ENCODE measurements around the gene ARID1B.

DNA sequence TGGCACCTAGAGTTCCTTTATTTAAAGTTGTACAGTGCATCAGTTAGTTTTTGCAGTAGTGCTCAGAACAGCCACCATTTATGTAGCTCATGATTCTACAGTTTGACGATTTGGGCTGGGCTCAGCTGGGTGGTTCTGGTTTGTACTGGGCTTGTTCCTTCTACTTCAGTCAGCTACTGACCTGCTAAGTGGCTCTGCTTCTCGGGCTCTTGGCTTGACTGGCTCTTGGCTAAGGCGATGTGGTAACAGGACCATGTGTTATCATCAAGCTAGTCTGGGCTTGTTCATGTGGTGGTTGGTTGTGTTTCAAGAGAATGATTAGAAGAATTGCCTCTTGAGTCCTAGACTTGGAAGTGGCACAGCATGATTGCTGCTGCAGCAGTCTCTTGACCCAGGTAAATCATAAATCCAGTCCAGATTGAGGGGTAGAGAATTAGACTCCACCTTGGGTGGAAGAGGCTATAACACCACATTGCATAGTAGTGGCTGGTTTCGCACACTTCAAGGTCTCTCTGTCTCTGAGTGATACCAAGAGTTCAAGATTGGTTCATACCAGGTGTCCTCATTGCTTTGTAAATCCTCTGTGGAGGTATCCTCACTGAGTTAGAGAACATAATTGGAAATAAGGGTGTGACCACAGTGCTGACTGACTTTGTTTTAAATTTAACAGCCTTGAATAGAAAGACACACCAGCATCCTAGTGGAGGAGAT is 253.0 kb downstream of the ARID1B start:
- TF ChIP-seq KLF16 (tag by site-specific recombination; IDR thresholded peaks at IDR 0.05) (no peak), SP2 (tag by site-specific recombination; IDR thresholded peaks at IDR 0.05) (no peak), ZBTB8A (tag by site-specific recombination; IDR thresholded peaks at IDR 0.05) (no peak), ZNF266 (tag by site-specific recombination; IDR thresholded peaks at IDR 0.05; ENCODE audit: low read depth) (no peak), MYNN (tag by site-specific recombination; IDR thresholded peaks at IDR 0.05; ENCODE audit: borderline replicate concordance) (no peak), ZNF324 (tag by site-specific recombination; IDR thresholded peaks at IDR 0.05) (no peak), HOXD13 (CRISPR knock-in tag; IDR thresholded peaks at IDR 0.05; ENCODE audit: borderline replicate concordance) (no peak), ZNF660 (tag by site-specific recombination; IDR thresholded peaks at IDR 0.05) (no peak), SALL2 (tag by site-specific recombination; IDR thresholded peaks at IDR 0.05; ENCODE audit: borderline replicate concordance) (no peak)
- TF ChIP-seq, protein P1, sequence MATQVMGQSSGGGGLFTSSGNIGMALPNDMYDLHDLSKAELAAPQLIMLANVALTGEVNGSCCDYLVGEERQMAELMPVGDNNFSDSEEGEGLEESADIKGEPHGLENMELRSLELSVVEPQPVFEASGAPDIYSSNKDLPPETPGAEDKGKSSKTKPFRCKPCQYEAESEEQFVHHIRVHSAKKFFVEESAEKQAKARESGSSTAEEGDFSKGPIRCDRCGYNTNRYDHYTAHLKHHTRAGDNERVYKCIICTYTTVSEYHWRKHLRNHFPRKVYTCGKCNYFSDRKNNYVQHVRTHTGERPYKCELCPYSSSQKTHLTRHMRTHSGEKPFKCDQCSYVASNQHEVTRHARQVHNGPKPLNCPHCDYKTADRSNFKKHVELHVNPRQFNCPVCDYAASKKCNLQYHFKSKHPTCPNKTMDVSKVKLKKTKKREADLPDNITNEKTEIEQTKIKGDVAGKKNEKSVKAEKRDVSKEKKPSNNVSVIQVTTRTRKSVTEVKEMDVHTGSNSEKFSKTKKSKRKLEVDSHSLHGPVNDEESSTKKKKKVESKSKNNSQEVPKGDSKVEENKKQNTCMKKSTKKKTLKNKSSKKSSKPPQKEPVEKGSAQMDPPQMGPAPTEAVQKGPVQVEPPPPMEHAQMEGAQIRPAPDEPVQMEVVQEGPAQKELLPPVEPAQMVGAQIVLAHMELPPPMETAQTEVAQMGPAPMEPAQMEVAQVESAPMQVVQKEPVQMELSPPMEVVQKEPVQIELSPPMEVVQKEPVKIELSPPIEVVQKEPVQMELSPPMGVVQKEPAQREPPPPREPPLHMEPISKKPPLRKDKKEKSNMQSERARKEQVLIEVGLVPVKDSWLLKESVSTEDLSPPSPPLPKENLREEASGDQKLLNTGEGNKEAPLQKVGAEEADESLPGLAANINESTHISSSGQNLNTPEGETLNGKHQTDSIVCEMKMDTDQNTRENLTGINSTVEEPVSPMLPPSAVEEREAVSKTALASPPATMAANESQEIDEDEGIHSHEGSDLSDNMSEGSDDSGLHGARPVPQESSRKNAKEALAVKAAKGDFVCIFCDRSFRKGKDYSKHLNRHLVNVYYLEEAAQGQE (tag by site-specific recombination; IDR thresholded peaks at IDR 0.05): no peak
- TF ChIP-seq, protein P2, sequence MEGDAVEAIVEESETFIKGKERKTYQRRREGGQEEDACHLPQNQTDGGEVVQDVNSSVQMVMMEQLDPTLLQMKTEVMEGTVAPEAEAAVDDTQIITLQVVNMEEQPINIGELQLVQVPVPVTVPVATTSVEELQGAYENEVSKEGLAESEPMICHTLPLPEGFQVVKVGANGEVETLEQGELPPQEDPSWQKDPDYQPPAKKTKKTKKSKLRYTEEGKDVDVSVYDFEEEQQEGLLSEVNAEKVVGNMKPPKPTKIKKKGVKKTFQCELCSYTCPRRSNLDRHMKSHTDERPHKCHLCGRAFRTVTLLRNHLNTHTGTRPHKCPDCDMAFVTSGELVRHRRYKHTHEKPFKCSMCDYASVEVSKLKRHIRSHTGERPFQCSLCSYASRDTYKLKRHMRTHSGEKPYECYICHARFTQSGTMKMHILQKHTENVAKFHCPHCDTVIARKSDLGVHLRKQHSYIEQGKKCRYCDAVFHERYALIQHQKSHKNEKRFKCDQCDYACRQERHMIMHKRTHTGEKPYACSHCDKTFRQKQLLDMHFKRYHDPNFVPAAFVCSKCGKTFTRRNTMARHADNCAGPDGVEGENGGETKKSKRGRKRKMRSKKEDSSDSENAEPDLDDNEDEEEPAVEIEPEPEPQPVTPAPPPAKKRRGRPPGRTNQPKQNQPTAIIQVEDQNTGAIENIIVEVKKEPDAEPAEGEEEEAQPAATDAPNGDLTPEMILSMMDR (tag by site-specific recombination; IDR thresholded peaks at IDR 0.05): no peak
- TF ChIP-seq, protein P3, sequence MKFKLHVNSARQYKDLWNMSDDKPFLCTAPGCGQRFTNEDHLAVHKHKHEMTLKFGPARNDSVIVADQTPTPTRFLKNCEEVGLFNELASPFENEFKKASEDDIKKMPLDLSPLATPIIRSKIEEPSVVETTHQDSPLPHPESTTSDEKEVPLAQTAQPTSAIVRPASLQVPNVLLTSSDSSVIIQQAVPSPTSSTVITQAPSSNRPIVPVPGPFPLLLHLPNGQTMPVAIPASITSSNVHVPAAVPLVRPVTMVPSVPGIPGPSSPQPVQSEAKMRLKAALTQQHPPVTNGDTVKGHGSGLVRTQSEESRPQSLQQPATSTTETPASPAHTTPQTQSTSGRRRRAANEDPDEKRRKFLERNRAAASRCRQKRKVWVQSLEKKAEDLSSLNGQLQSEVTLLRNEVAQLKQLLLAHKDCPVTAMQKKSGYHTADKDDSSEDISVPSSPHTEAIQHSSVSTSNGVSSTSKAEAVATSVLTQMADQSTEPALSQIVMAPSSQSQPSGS (tag by site-specific recombination; IDR thresholded peaks at IDR 0.05; ENCODE audit: low read depth): no peak
- TF ChIP-seq, protein P4, sequence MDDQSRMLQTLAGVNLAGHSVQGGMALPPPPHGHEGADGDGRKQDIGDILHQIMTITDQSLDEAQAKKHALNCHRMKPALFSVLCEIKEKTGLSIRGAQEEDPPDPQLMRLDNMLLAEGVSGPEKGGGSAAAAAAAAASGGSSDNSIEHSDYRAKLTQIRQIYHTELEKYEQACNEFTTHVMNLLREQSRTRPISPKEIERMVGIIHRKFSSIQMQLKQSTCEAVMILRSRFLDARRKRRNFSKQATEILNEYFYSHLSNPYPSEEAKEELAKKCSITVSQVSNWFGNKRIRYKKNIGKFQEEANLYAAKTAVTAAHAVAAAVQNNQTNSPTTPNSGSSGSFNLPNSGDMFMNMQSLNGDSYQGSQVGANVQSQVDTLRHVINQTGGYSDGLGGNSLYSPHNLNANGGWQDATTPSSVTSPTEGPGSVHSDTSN (CRISPR knock-in tag; IDR thresholded peaks at IDR 0.05): no peak

Measured in HEK293 (cell line).